GM12801 (cell line): ENCODE measurements around the gene GAREM1.

Source experiments
- CTCF ChIP-seq: IDR thresholded peaks from one replicate; pipeline ENCODE4 v1.5.1; 2011; ENCODE audit warnings: control low read depth; ENCODE audit not compliant: insufficient read length; ENCODE audit errors: extremely low read depth

GAREM1 gene

GRCh38 chr18:32298171-32298667 lies 172.5 kb downstream of the GAREM1 start:
- TF ChIP-seq CTCF: no peak

- TF ChIP-seq CTCF: no peak
Observed at GRCh38 chr18:32297579-32298170, 173.0 kb downstream of the GAREM1 start.

GRCh38 chr18:32296851-32297250 lies 173.8 kb downstream of the GAREM1 start:
- no peak for TF ChIP-seq CTCF

- TF ChIP-seq CTCF: no peak
Observed at GRCh38 chr18:32295604-32296003, 175.1 kb downstream of the GAREM1 start.

GRCh38 chr18:32293107-32293506 lies 177.6 kb downstream of the GAREM1 start:
- no peak for TF ChIP-seq CTCF

- no peak for TF ChIP-seq CTCF
Observed at GRCh38 chr18:32290810-32291209, 179.9 kb downstream of the GAREM1 start.

- TF ChIP-seq CTCF: no peak
Observed at GRCh38 chr18:32289483-32290075, 181.1 kb downstream of the GAREM1 start.
